Ascending aorta (tissue), 2 donors: ENCODE measurements around the gene MST1. TPM values are rescaled to one million over a fixed set of nuclear protein-coding genes. Genes with fewer than 3 reads are reported as not detected.

Experiments
- DNase-seq, 2 donors: peaks; one replicate each; pipeline ENCODE4 v3.0.0-alpha.2; 2019; ENCODE audit warnings: low spot score in 2 of 2
- H3K27ac ChIP-seq, 2 donors: fragments of 200-600 bp; sonication (generic); one replicate each; pipeline ENCODE4 v1.5.1; 2016 to 2017; ENCODE audit warnings: mild to moderate bottlenecking in 1 of 2
- H3K27me3 ChIP-seq: fragments of 200-600 bp; sonication (generic); one replicate; pipeline ENCODE4 v1.5.1; 2017
- H3K36me3 ChIP-seq, 2 donors: fragments of 200-600 bp; sonication (generic); one replicate each; pipeline ENCODE4 v1.5.1; 2016
- H3K4me1 ChIP-seq, 2 donors: fragments of 200-600 bp; sonication (generic); one replicate each; pipeline ENCODE4 v1.5.1; 2016 to 2017; ENCODE audit warnings: mild to moderate bottlenecking in 1 of 2
- H3K4me3 ChIP-seq, 2 donors: fragments of 200-600 bp; sonication (generic); one replicate each; pipeline ENCODE4 v1.5.1; 2016 to 2017; ENCODE audit warnings: mild to moderate bottlenecking in 1 of 2
- H3K9me3 ChIP-seq, 2 donors: fragments of 200-600 bp; sonication (generic); one replicate each; pipeline ENCODE4 v1.5.1; 2016
- CTCF ChIP-seq, 3 experiments: fragments of 200-600 bp in 2 of 3; fragments of 450-650 bp in 1 of 3; sonication (generic) in 2 of 3; IDR thresholded peaks; one replicate each; pipeline ENCODE4 v1.5.1; 2016 to 2019; ENCODE audit warnings: antibody characterized with exemption in 3 of 3, mild to moderate bottlenecking in 1 of 3, moderate library complexity in 1 of 3
- intact Hi-C: fragments of 100-400 bp; cut with DNase I; formaldehyde crosslinking; loops from one replicate; pipeline ENCODE4 v1.15.1; 2023
- total RNA-seq: library from RNA; depleted of rRNA; stranded (reverse); fragments of >200 nt; gene quantifications from one replicate; pipeline ENCODE4 v1.1.0, GENCODE V29; 2016

Gene MST1
- total RNA-seq, 1 donor from 2014 or later, result 12.6 TPM

- no peak overlapping the region for H3K4me3 ChIP-seq
- H3K27ac ChIP-seq, result no peak overlapping the region
- H3K27me3 ChIP-seq, result no peaks in the 10 kb centered on the region
- intact Hi-C loops, result loop anchor here (10.0 kb wide), 1 partner anchor 134 kb away; the partner anchor contains the start of gene TRAIP
- DNase-seq, result peak in 1 of 2 donors; percentile 60
- peaks cover 7 to 38% of the 10 kb centered on the region in 2 donors for H3K36me3 ChIP-seq
- H3K9me3 ChIP-seq, result no peaks in the 10 kb centered on the region
- TF ChIP-seq CTCF (IDR thresholded peaks at IDR 0.05), result no peak
- peaks cover 19 to 24% of the 10 kb centered on the region in 2 donors for H3K4me1 ChIP-seq
Observed at GRCh38 chr3:49720855-49721595, 31.8 kb upstream of the MST1 start.

GRCh38 chr3:49719214-49719884 lies 30.1 kb upstream of the MST1 start, which contains the start of gene AMIGO3:
Gene AMIGO3, minus strand, starts transcription at chr3:49719684. Its CDS starts 219 bp downstream, at chr3:49719465.
- Histone ChIP-seq H3K27me3 (no peaks in the 10 kb centered on the region), H3K27ac (peak within 1 kb of the TSS; percentile 60 to 61), H3K36me3 (peaks cover 13 to 37% of the 10 kb centered on the region in 2 donors), H3K4me3 (peak within 1 kb of the TSS; percentile 58 to 73), H3K9me3 (no peaks in the 10 kb centered on the region), H3K4me1 (peaks cover 15 to 17% of the 10 kb centered on the region in 2 donors)
- peak; percentile 61 to 86 (median 74) for TF ChIP-seq CTCF (IDR thresholded peaks at IDR 0.05)
- DNase-seq, result peak; percentile 82 to 98
- intact Hi-C loops, result no loop called here

GRCh38 chr3:49718858-49719213 lies 29.6 kb upstream of the MST1 start:
- Histone ChIP-seq H3K4me1 (peaks cover 13 to 17% of the 10 kb centered on the region in 2 donors), H3K36me3 (peaks cover 13 to 37% of the 10 kb centered on the region in 2 donors), H3K4me3 (peak overlapping the region; percentile 58 to 73), H3K9me3 (no peaks in the 10 kb centered on the region), H3K27me3 (no peaks in the 10 kb centered on the region), H3K27ac (peak overlapping the region; percentile 60 to 61)
- intact Hi-C loops, result no loop called here
- no peak for DNase-seq
- no peak for TF ChIP-seq CTCF (IDR thresholded peaks at IDR 0.05)

- H3K36me3 ChIP-seq, result peaks cover 13 to 37% of the 10 kb centered on the region in 2 donors
- H3K27ac ChIP-seq, result no peak overlapping the region
- no peaks in the 10 kb centered on the region for H3K27me3 ChIP-seq
- peaks cover 12 to 17% of the 10 kb centered on the region in 2 donors for H3K4me1 ChIP-seq
- H3K9me3 ChIP-seq, result no peaks in the 10 kb centered on the region
- TF ChIP-seq CTCF (IDR thresholded peaks at IDR 0.05), result no peak
- no peak for DNase-seq
- intact Hi-C loops, result no loop called here
- peak overlapping the region; percentile 58 to 73 for H3K4me3 ChIP-seq
Observed at GRCh38 chr3:49717959-49718857, 28.9 kb upstream of the MST1 start.

GRCh38 chr3:49717211-49717958 lies 28.1 kb upstream of the MST1 start:
- peaks cover 13 to 42% of the 10 kb centered on the region in 2 donors for H3K36me3 ChIP-seq
- peaks cover 6 to 10% of the 10 kb centered on the region in 2 donors for H3K4me1 ChIP-seq
- no peaks in the 10 kb centered on the region for H3K27me3 ChIP-seq
- DNase-seq, result peak in 1 of 2 donors; percentile 62
- H3K4me3 ChIP-seq, result no peak overlapping the region
- no peaks in the 10 kb centered on the region for H3K9me3 ChIP-seq
- no peak for TF ChIP-seq CTCF (IDR thresholded peaks at IDR 0.05)
- H3K27ac ChIP-seq, result no peak overlapping the region
- intact Hi-C loops, result no loop called here
